Gastrocnemius medialis (tissue), 4 donors: ENCODE measurements around the gene LIPF. TPM values are rescaled to one million over a fixed set of nuclear protein-coding genes. Genes with fewer than 3 reads are reported as not detected.

ENCODE experiments used
- ATAC-seq, 2 donors: fragments of 150-250 bp; one replicate each; pipeline ENCODE4 v1.9.1; 2016
- DNase-seq, 2 donors: peaks; one replicate each; pipeline ENCODE4 v3.0.0-alpha.2; 2019
- H3K27ac ChIP-seq, 4 donors: fragments of 200-600 bp; sonication (generic); 1 replicate in 1 of 4; 2 replicates in 3 of 4; pipeline ENCODE4 v1.5.1; 2016 to 2018; ENCODE audit warnings: mild to moderate bottlenecking in 2 of 4, moderate library complexity in 1 of 4
- H3K27me3 ChIP-seq, 3 donors: fragments of 200-600 bp; sonication (generic) in 2 of 3; 1 replicate in 1 of 3; 2 replicates in 2 of 3; pipeline versions ENCODE4 v1.5.1 to v1.6.0; 2016 to 2019; ENCODE audit warnings: mild to moderate bottlenecking in 1 of 3, moderate library complexity in 1 of 3
- H3K36me3 ChIP-seq, 2 donors: fragments of 200-600 bp; sonication (generic) in 1 of 2; one replicate each; pipeline ENCODE4 v1.5.1; 2017 to 2018
- H3K4me1 ChIP-seq, 2 donors: fragments of 200-600 bp; sonication (generic) in 1 of 2; one replicate each; pipeline ENCODE4 v1.5.1; 2016 to 2017; ENCODE audit warnings: mild to moderate bottlenecking in 2 of 2
- H3K4me3 ChIP-seq, 4 donors: fragments of 200-600 bp; sonication (generic) in 3 of 4; 1 replicate in 1 of 4; 2 replicates in 3 of 4; pipeline ENCODE4 v1.5.1; 2016 to 2019; ENCODE audit warnings: mild to moderate bottlenecking in 2 of 4
- H3K9me3 ChIP-seq, 3 donors: fragments of 200-600 bp; sonication (generic) in 2 of 3; 1 replicate in 1 of 3; 2 replicates in 2 of 3; pipeline ENCODE4 v1.5.1; 2016 to 2019
- POLR2A ChIP-seq, 2 donors: fragments of 450-650 bp; IDR thresholded peaks; one replicate each; pipeline ENCODE4 v1.6.1; 2017; ENCODE audit warnings: antibody characterized with exemption in 2 of 2, mild to moderate bottlenecking in 2 of 2, moderate library complexity in 2 of 2
- in situ Hi-C, 4 donors: fragments of 200-750 bp; cut with MboI; loops; one replicate each; pipeline versions ENCODE4 v1.15.0 to v1.8.0; 2017; ENCODE audit warnings: low sequenced_read_pairs in 4 of 4
- intact Hi-C: fragments of 100-400 bp; cut with DNase I; formaldehyde crosslinking; loops from one replicate; pipeline ENCODE4 v1.15.1; 2023; ENCODE audit warnings: low total_unique reads
- total RNA-seq, 4 donors: library from RNA; depleted of rRNA; stranded (reverse); fragments of >200 nt; gene quantifications; one replicate each; pipeline versions ENCODE4 v1.1.0 to v1.2.3, GENCODE V29; 2016
- TF ChIP-seq, protein P1 (sequence below), 5 experiments: fragments of 450-650 bp in 3 of 5; fragments of 200-600 bp in 2 of 5; sonication (generic) in 2 of 5; IDR thresholded peaks in 4 of 5; conservative IDR thresholded peaks in 1 of 5; 1 replicate in 4 of 5; 2 replicates in 1 of 5; pipeline ENCODE4 v1.5.1; 2016 to 2019; ENCODE audit warnings: antibody characterized with exemption in 5 of 5, mild to moderate bottlenecking in 3 of 5, moderate library complexity in 3 of 5

The LIPF gene
- total RNA-seq, 4 donors from 2014 or later: 0.36 TPM; not detected in 3

- DNase-seq: no peak
- Histone ChIP-seq H3K4me1 (no peaks in the 10 kb centered on the region), H3K9me3 (no peaks in the 10 kb centered on the region), H3K27ac (no peak overlapping the region), H3K27me3 (no peaks in the 10 kb centered on the region), H3K36me3 (no peaks in the 10 kb centered on the region), H3K4me3 (no peak overlapping the region)
- in situ Hi-C loops (no loop called here), intact Hi-C loops (no loop called here)
- ATAC-seq: no peak
- TF ChIP-seq, protein P1, sequence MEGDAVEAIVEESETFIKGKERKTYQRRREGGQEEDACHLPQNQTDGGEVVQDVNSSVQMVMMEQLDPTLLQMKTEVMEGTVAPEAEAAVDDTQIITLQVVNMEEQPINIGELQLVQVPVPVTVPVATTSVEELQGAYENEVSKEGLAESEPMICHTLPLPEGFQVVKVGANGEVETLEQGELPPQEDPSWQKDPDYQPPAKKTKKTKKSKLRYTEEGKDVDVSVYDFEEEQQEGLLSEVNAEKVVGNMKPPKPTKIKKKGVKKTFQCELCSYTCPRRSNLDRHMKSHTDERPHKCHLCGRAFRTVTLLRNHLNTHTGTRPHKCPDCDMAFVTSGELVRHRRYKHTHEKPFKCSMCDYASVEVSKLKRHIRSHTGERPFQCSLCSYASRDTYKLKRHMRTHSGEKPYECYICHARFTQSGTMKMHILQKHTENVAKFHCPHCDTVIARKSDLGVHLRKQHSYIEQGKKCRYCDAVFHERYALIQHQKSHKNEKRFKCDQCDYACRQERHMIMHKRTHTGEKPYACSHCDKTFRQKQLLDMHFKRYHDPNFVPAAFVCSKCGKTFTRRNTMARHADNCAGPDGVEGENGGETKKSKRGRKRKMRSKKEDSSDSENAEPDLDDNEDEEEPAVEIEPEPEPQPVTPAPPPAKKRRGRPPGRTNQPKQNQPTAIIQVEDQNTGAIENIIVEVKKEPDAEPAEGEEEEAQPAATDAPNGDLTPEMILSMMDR (IDR thresholded peaks at IDR 0.05 in 4 of 5, conservative IDR thresholded peaks at IDR 0.05 in 1 of 5): no peak
- TF ChIP-seq POLR2A (IDR thresholded peaks at IDR 0.05): no peak
These were observed 57.1 kb downstream of the LIPF start for GRCh38 chr10:88721392-88721791.

GRCh38 chr10:88725798-88726197, 61.6 kb downstream of the LIPF start:
- Histone ChIP-seq H3K27ac (no peak overlapping the region), H3K36me3 (no peaks in the 10 kb centered on the region), H3K4me1 (no peaks in the 10 kb centered on the region), H3K4me3 (no peak overlapping the region), H3K27me3 (no peaks in the 10 kb centered on the region), H3K9me3 (no peaks in the 10 kb centered on the region)
- TF ChIP-seq POLR2A (IDR thresholded peaks at IDR 0.05): no peak
- TF ChIP-seq, protein P1 (IDR thresholded peaks at IDR 0.05 in 4 of 5, conservative IDR thresholded peaks at IDR 0.05 in 1 of 5): no peak
- intact Hi-C loops: no loop called here
- ATAC-seq (no peak), DNase-seq (no peak)
- in situ Hi-C loops: no loop called here

GRCh38 chr10:88728107-88728763, 64.0 kb downstream of the LIPF start:
- Histone ChIP-seq H3K27me3 (no peaks in the 10 kb centered on the region), H3K9me3 (no peaks in the 10 kb centered on the region), H3K4me3 (no peak overlapping the region), H3K36me3 (no peaks in the 10 kb centered on the region), H3K27ac (no peak overlapping the region), H3K4me1 (no peaks in the 10 kb centered on the region)
- intact Hi-C loops: no loop called here
- DNase-seq (no peak), ATAC-seq (no peak)
- TF ChIP-seq, protein P1 (IDR thresholded peaks at IDR 0.05 in 4 of 5, conservative IDR thresholded peaks at IDR 0.05 in 1 of 5): no peak
- no peak for TF ChIP-seq POLR2A (IDR thresholded peaks at IDR 0.05)
- in situ Hi-C loops: no loop called here

Other genes starting within 250 kb of the LIPF start
- 10 to 100 TPM in 2 of 4 donors, 1 to 10 TPM in 2; 8.1 to 17.5 (median 9.7) TPM for gene RNLS, start 81.1 kb upstream of the LIPF start, total RNA-seq
- gene LIPJ, start 77.7 kb upstream of the LIPF start, total RNA-seq: under 1 TPM in 2 of 4 donors, not detected in 2; 0.09 to 0.15 TPM
- gene LIPK, start 41.8 kb downstream of the LIPF start, total RNA-seq: not detected
- gene LIPN, start 95.6 kb downstream of the LIPF start, total RNA-seq: not detected
- not detected for gene LIPM, start 138.3 kb downstream of the LIPF start, total RNA-seq
- not detected for gene ANKRD22, start 187.4 kb downstream of the LIPF start, total RNA-seq
- 1 to 10 TPM in 2 of 4 donors, under 1 TPM in 2; 0.72 to 1.4 (median 1.0) TPM for gene STAMBPL1, start 215.8 kb downstream of the LIPF start, total RNA-seq